H9 (cell line): Measurements from ENCODE around the gene CTCFL. TPM values are rescaled to one million over a fixed set of nuclear protein-coding genes. Genes with fewer than 3 reads are reported as not detected.

Source experiments
- DNase-seq: peaks from one replicate; pipeline ENCODE4 v3.0.0-alpha.2; 2017
- H2AFZ ChIP-seq: one replicate; pipeline ENCODE4 v1.6.1; 2013; ENCODE audit warnings: mild to moderate bottlenecking, low read length, control low read depth, moderate library complexity
- H2AK5ac ChIP-seq: 2 replicates; pipeline ENCODE4 v1.6.1; 2013; ENCODE audit warnings: low read length, control low read depth, mixed read lengths; ENCODE audit not compliant: insufficient read length
- H2BK120ac ChIP-seq: one replicate; pipeline ENCODE4 v1.6.1; 2013; ENCODE audit warnings: low read depth, mild to moderate bottlenecking, low read length, control low read depth, inconsistent platforms; ENCODE audit not compliant: poor library complexity, severe bottlenecking
- H2BK12ac ChIP-seq: 2 replicates; pipeline ENCODE4 v1.6.1; 2013; ENCODE audit warnings: low read length, control low read depth, mixed read lengths, low read depth; ENCODE audit not compliant: insufficient read length
- H2BK15ac ChIP-seq: 2 replicates; pipeline ENCODE4 v1.6.1; 2013; ENCODE audit warnings: low read depth, low read length, control low read depth
- H2BK20ac ChIP-seq: one replicate; pipeline ENCODE4 v1.6.1; 2013; ENCODE audit warnings: low read depth, mild to moderate bottlenecking, low read length, control low read depth, inconsistent platforms; ENCODE audit not compliant: poor library complexity, severe bottlenecking
- H2BK5ac ChIP-seq: 2 replicates; pipeline ENCODE4 v1.6.1; 2013; ENCODE audit warnings: low read length, control low read depth, mixed read lengths; ENCODE audit not compliant: insufficient read length
- H3K14ac ChIP-seq: 2 replicates; pipeline ENCODE4 v1.6.1; 2013; ENCODE audit warnings: low read length, control low read depth; ENCODE audit not compliant: insufficient read depth
- H3K18ac ChIP-seq: 2 replicates; pipeline ENCODE4 v1.6.1; 2013; ENCODE audit warnings: low read depth, mild to moderate bottlenecking, mixed read lengths, low read length, control low read depth; ENCODE audit not compliant: insufficient read length
- H3K23ac ChIP-seq: 2 replicates; pipeline ENCODE4 v1.6.1; 2013; ENCODE audit warnings: low read length, control low read depth, mixed read lengths, low read depth; ENCODE audit not compliant: insufficient read length
- H3K23me2 ChIP-seq: 2 replicates; pipeline ENCODE4 v1.6.1; 2013; ENCODE audit warnings: low read depth, mild to moderate bottlenecking, mixed read lengths, low read length, control low read depth; ENCODE audit not compliant: insufficient read length, poor library complexity, severe bottlenecking
- H3K27ac ChIP-seq: 2 replicates; pipeline ENCODE4 v1.5.1; 2013; ENCODE audit warnings: low read length, control low read depth, mixed read lengths, low read depth; ENCODE audit not compliant: insufficient read length
- H3K27me3 ChIP-seq: 2 replicates; pipeline ENCODE4 v1.6.1; 2013; ENCODE audit warnings: low read length, control low read depth, inconsistent platforms; ENCODE audit not compliant: insufficient read depth
- H3K4ac ChIP-seq: 2 replicates; pipeline ENCODE4 v1.6.1; 2013; ENCODE audit warnings: low read depth, mild to moderate bottlenecking, control low read depth, inconsistent platforms, low read length, moderate library complexity
- H3K4me1 ChIP-seq: 2 replicates; pipeline ENCODE4 v1.6.1; 2013; ENCODE audit warnings: low read length, control low read depth, inconsistent platforms; ENCODE audit not compliant: insufficient read depth
- H3K4me2 ChIP-seq: 2 replicates; pipeline ENCODE4 v1.6.1; 2013; ENCODE audit warnings: low read length, control low read depth, mixed read lengths; ENCODE audit not compliant: insufficient read length, insufficient read depth
- H3K56ac ChIP-seq: 2 replicates; pipeline ENCODE4 v1.6.1; 2013; ENCODE audit warnings: low read depth, mild to moderate bottlenecking, mixed read lengths, low read length, control low read depth; ENCODE audit not compliant: insufficient read length
- H3K79me1 ChIP-seq: 2 replicates; pipeline ENCODE4 v1.6.1; 2013; ENCODE audit warnings: low read depth, mild to moderate bottlenecking, moderate library complexity, low read length, control low read depth, inconsistent platforms; ENCODE audit not compliant: insufficient read depth, poor library complexity, severe bottlenecking
- H3K79me2 ChIP-seq: 2 replicates; pipeline ENCODE4 v1.6.1; 2013; ENCODE audit warnings: low read length, control low read depth, inconsistent platforms; ENCODE audit not compliant: insufficient read depth
- H3K9ac ChIP-seq: 2 replicates; pipeline ENCODE4 v1.6.1; 2013; ENCODE audit warnings: low read length, control low read depth, mixed read lengths; ENCODE audit not compliant: insufficient read length; ENCODE audit errors: extremely low read depth
- H3K9me3 ChIP-seq: one replicate; pipeline ENCODE4 v1.6.1; 2013; ENCODE audit warnings: low read depth, low read length, inconsistent platforms; ENCODE audit not compliant: control insufficient read depth
- H3T11ph ChIP-seq: one replicate; pipeline ENCODE4 v1.6.1; 2013; ENCODE audit warnings: mild to moderate bottlenecking, low read length, control low read depth, inconsistent platforms
- H4K20me1 ChIP-seq: one replicate; pipeline ENCODE4 v1.6.1; 2013; ENCODE audit not compliant: control insufficient read depth, insufficient read length, insufficient read depth
- H4K5ac ChIP-seq: 2 replicates; pipeline ENCODE4 v1.6.1; 2013; ENCODE audit warnings: low read depth, mild to moderate bottlenecking, mixed read lengths, low read length, control low read depth; ENCODE audit not compliant: insufficient read length
- H4K8ac ChIP-seq: replicated peaks from 2 replicates; pipeline ENCODE4 v1.6.1; 2013; ENCODE audit warnings: low read length, control low read depth, mixed read lengths, low read depth; ENCODE audit not compliant: insufficient read length
- H4K91ac ChIP-seq: 2 replicates; pipeline ENCODE4 v1.6.1; 2013; ENCODE audit warnings: low read depth, mild to moderate bottlenecking, moderate library complexity, mixed read lengths, low read length, control low read depth; ENCODE audit not compliant: insufficient read length
- H3K27ac Mint-ChIP-seq, 3 experiments: 2 replicates in 2 of 3; 3 replicates in 1 of 3; pipeline ENCODE4 v1.8.0; 2020 to 2021; ENCODE audit warnings: mixed read lengths in 3 of 3, mild to moderate bottlenecking in 1 of 3, moderate library complexity in 1 of 3
- H3K27me3 Mint-ChIP-seq: 2 replicates; pipeline ENCODE4 v1.8.0; 2021; ENCODE audit warnings: low read depth, mild to moderate bottlenecking, moderate library complexity, mixed read lengths
- H3K36me3 Mint-ChIP-seq, 3 experiments: 2 replicates in 2 of 3; 3 replicates in 1 of 3; pipeline ENCODE4 v1.8.0; 2020 to 2021; ENCODE audit warnings: low read depth in 3 of 3, mixed read lengths in 3 of 3; ENCODE audit not compliant: insufficient read depth in 1 of 3
- H3K4me1 Mint-ChIP-seq, 2 experiments: 2 replicates each; pipeline ENCODE4 v1.8.0; 2020; ENCODE audit warnings: mixed read lengths in 2 of 2
- H3K4me3 Mint-ChIP-seq, 2 experiments: 2 replicates in 1 of 2; 3 replicates in 1 of 2; pipeline ENCODE4 v1.8.0; 2020 to 2021; ENCODE audit warnings: mild to moderate bottlenecking in 2 of 2, mixed read lengths in 2 of 2, moderate library complexity in 1 of 2
- H3K9me3 Mint-ChIP-seq, 2 experiments: 2 replicates in 1 of 2; 3 replicates in 1 of 2; pipeline ENCODE4 v1.8.0; 2020; ENCODE audit warnings: mild to moderate bottlenecking in 2 of 2, mixed read lengths in 2 of 2, moderate library complexity in 1 of 2
- CTCF ChIP-seq: fragments of 200-600 bp; sonication (generic); conservative IDR thresholded peaks from 3 replicates; pipeline ENCODE4 v1.8.0; 2021; ENCODE audit warnings: antibody characterized with exemption, mild to moderate bottlenecking
- WGBS: extraction: QIAGEN DNeasy Blood & Tissue Kit; methylation state at CpG from one replicate; pipeline ENCODE4 v1.1.7; 2013; ENCODE audit warnings: missing lambda C conversion rate, low lambda C conversion rate, mixed read lengths; ENCODE audit not compliant: insufficient read length; ENCODE audit errors: extremely low coverage; 5-methylcytosine and 5-hydroxymethylcytosine counted together
- long read RNA-seq: library from polyadenylated mRNA; unstranded; transcript quantifications from one replicate; pipeline ENCODE4 v2.0.0, GENCODE V29; 2020
- total RNA-seq: library from RNA; stranded (reverse); gene quantifications from 2 replicates; pipeline ENCODE4 v1.2.1, GENCODE V29; 2021

CTCFL gene
- 0.79 and 0.90 TPM in 2 replicates for total RNA-seq
- long read RNA-seq = 0 reads

DNA sequence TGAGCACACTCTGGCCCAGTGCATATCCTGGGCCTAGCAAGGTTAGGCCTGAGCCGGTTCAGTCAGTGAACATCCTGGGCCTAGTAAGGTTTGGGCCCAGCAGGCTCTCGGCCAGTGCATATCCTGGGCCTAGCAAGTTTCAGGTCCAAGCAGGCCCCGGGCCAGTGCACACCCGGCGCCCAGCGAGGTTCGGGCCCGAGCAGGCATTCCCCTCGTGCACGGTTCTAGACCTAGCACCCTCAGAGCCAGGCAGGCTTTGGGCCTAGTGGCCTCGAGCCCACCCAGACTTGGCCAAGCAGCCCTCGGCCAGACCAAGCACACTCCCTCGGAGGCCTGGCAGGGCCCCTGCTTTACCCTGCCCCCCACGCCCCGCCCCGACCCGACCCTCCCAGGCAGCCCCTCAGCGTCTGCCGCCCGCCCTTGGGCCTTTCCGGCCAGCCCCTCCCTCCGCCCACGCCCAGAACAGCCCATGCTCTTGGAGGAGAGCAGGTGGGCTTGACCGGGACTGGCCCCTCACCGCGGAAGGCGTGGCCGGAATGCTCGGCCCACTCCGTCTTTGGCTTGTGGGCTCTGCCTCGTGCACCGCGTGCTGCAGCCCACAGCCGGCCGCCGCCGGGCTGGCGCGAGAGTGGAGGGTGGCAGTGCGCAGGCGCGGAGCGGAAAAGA is at the start of gene CTCFL:
Gene CTCFL (minus strand): TSS at position 630 of the 666 bp plus-strand sequence. CDS start 935 bp downstream, outside the sequence.
- Histone ChIP-seq H3K23me2 (no peaks in the 10 kb centered on the region), H3K79me2 (no peaks in the 10 kb centered on the region), H2BK15ac (no peak within 1 kb of the TSS), H4K5ac (no peak within 1 kb of the TSS), H3K56ac (no peak within 1 kb of the TSS), H4K20me1 (no peaks in the 10 kb centered on the region), H3K79me1 (no peaks in the 10 kb centered on the region), H3K4me1 (no peaks in the 10 kb centered on the region; the same call in 1 of the 2 replicates), H3T11ph (no peak within 1 kb of the TSS), H2BK12ac (no peak within 1 kb of the TSS), H3K9me3 (no peaks in the 10 kb centered on the region), H3K23ac (no peak within 1 kb of the TSS), H2BK5ac (no peak within 1 kb of the TSS), H3K18ac (no peak within 1 kb of the TSS), H3K9ac (no peak within 1 kb of the TSS), H2AK5ac (no peak within 1 kb of the TSS), H3K27ac (no peak within 1 kb of the TSS), H2BK20ac (no peak within 1 kb of the TSS), H2AFZ (no peak within 1 kb of the TSS), H4K8ac (peak within 1 kb of the TSS; percentile 4), H4K91ac (no peak within 1 kb of the TSS), H3K14ac (no peak within 1 kb of the TSS; the same call in 1 of the 2 replicates), H2BK120ac (no peak within 1 kb of the TSS), H3K4me2 (no peak within 1 kb of the TSS), H3K4ac (no peak within 1 kb of the TSS), H3K27me3 (no peaks in the 10 kb centered on the region; the same call in 1 of the 2 replicates)
- Mint-ChIP-seq H3K9me3 (no peaks in the 10 kb centered on the region), H3K27ac (peak within 1 kb of the TSS in 1 of 3 experiments; percentile 46; a peak in 1 of 7 replicates), H3K27me3 (peaks cover 2% of the 10 kb centered on the region; the same call in 1 of the 2 replicates), H3K36me3 (no peaks in the 10 kb centered on the region), H3K4me1 (peaks cover 24 to 27% of the 10 kb centered on the region in 2 experiments), H3K4me3 (no peak within 1 kb of the TSS)
- TF ChIP-seq CTCF = no peak
- WGBS = no CpG with 5 or more reads among the region's 43 CpGs
- DNase-seq = peak; percentile 76
